Activated CD4-positive, alpha-beta T cell treated with anti-CD3 and anti-CD28 coated beads for 24 hours (primary cell): ENCODE results near the gene SSNA1.

Experiments
- DNase-seq, 2 donors: peaks; one replicate each; pipeline ENCODE4 v3.0.0-alpha.2; 2020; ENCODE audit warnings: low read depth in 2 of 2

SSNA1 gene

GRCh38 chr9:137199411-137200121 is 11.1 kb downstream of the SSNA1 start:
- DNase-seq, result no peak

DNA sequence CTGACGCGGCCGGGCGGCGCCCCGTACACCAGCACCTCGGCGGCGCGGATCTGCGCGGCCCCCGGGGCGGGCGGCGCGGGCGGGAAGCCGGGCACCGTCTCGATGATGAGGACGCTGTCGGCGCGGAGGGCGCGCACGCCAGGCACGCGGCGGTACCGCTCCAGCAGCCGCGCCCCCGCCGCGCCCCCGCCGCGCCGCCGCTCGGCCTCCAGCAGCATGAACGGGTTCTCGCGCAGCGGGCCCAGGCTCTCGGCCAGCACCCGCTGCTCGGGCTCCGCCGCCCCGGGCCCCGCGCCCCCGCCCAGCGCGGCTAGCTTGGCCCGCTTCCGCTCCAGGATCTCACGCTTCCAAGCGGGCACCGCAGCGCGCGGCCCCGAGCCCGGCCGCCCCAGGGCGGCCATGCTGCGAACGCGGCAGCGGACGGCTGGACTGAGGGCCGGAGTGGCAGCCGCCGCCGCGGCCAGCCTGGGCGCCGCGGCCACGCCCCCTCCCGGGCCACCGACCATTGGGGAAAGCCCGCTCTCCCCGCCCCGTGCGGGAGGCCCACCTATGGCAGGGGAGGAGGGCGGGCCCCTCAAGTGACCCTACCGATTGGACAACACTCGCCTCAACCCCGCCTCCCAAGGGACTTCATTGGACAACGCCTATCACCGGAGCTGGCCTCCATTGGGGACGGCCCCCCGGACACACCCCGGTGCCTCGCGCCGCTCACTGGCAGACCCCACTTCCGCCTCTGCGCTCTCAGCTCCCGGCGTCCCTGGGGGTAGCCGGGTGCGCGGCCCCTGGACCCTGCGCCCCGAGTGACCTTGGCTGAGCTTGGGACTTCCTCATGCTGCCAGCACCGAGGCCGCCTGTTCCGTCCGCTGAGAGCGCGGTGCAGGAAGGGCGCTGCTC is 12.1 kb downstream of the SSNA1 start, which contains the start of gene TPRN:
TPRN (minus strand) TSS at position 431 of the 894 bp plus-strand sequence; CDS start at position 401, 30 bp downstream.
- DNase-seq, result peak; percentile 96 to 98

DNA sequence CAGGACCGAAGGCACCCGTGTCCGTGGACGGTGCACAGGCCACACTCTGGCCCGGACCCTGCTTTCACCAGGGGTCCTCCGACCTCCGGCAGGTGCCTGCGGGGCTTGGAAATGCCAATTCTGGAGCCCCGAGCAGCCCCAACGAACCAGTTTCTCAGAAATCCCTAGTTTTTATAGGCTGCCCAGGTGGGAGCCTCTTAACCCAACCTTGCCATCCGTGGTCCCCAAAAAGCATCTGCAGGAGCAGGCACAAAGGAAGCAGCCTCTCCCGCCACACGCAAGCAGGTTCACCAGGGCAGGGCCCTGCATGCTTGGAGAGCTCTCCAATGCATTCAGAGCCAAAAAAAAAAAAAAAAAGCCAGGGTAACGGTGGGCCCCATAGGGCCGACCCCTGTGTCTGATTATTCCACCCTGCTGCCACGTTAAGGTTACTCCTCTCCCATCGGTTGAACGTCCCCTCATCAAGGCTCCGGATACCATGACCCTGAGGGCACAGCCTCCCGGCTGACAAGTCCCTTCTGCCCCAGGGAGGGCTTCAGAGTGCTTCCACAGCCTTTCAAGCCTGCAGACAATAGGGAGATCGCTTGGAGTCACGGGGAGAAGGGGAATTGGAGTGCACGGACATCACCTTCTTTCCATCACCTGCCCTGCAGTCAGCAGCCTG is 12.9 kb downstream of the SSNA1 start:
- no peak for DNase-seq

GRCh38 chr9:137202966-137203365 is 14.5 kb downstream of the SSNA1 start:
- DNase-seq, result no peak

DNA sequence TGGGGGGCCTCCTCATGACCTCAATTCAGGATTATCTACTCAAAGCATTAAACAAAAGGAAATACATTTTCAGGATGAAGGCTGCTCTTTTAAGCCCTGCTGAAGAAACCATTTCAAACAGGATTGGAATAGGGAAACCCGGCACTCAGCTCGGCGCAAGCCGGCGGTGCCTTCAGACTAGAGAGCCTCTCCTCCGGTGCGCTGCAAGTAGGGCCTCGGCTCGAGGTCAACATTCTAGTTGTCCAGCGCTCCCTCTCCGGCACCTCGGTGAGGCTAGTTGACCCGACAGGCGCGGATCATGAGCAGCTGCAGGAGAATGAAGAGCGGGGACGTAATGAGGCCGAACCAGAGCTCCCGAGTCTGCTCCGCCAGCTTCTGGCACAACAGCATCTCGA is 16.3 kb downstream of the SSNA1 start:
- no peak for DNase-seq

- peak; percentile 84 to 93 for DNase-seq
These were observed 16.9 kb downstream of the SSNA1 start, which contains the start of the genes NDOR1 and TMEM203 for GRCh38 chr9:137205126-137206069. NDOR1 (plus strand) TSS chr9:137205700; CDS start chr9:137205778, 78 bp downstream. TMEM203 (minus strand) TSS chr9:137205648; CDS start chr9:137205414, 234 bp downstream.

DNA sequence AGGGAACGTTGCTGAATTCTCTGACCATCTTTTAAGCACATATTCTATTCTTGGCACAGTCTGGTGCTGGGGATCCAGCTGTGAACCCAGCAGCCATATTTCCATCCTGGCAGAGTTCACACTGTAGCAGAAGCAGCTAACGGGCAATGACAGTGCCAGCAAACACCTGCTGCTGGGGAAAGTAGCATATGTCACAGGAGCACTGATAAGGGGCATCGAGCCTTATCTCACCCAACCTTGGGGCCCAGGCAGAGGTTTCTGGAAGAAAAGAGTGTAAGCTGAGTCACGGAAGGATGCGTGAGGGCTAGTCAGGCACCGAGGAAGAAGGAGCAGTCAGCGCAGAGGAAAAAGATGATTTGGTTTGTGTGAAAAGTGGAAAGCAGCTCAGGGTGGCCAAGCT is 18.1 kb downstream of the SSNA1 start:
- DNase-seq, result no peak

DNA sequence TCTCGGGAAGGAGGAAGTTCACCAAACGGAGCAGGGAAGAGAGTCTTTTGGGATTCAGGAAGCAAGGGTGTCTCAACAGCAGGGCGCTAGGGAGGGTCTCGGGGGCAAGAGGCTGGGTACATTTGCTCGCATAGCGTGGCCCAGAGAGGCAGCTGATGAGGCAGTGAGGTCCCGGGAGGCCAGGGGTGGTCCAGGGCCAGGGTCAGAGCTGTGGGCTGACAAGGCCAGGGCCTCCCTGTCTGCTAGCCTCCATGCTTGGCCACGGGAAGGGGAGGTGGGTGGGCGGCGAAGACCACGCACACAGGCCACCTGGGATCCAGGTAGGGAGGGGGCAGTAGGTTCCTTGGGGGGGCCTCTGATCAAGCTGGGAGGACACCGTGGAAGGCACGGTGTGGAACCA is 23.1 kb downstream of the SSNA1 start:
- no peak for DNase-seq

DNA sequence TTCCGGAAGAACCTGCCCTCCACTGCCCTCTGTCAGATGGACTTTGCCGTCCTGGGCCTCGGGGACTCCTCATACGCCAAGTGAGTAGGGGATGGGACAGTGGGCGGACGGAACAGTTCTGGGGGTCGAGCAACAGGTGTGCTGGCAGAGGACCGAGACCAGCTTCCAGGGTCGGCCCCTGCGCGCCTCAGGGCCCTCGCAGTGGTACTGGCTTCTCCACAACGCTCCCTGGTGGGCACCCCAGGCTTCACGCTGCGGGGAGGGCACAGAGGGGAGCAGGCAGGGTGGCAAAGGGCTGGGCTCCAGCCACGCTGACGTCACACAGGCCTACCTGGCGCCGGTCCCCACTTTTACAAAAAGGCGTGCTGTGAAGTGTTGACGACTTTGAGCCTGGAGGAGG is 24.0 kb downstream of the SSNA1 start:
- DNase-seq, result no peak

DNA sequence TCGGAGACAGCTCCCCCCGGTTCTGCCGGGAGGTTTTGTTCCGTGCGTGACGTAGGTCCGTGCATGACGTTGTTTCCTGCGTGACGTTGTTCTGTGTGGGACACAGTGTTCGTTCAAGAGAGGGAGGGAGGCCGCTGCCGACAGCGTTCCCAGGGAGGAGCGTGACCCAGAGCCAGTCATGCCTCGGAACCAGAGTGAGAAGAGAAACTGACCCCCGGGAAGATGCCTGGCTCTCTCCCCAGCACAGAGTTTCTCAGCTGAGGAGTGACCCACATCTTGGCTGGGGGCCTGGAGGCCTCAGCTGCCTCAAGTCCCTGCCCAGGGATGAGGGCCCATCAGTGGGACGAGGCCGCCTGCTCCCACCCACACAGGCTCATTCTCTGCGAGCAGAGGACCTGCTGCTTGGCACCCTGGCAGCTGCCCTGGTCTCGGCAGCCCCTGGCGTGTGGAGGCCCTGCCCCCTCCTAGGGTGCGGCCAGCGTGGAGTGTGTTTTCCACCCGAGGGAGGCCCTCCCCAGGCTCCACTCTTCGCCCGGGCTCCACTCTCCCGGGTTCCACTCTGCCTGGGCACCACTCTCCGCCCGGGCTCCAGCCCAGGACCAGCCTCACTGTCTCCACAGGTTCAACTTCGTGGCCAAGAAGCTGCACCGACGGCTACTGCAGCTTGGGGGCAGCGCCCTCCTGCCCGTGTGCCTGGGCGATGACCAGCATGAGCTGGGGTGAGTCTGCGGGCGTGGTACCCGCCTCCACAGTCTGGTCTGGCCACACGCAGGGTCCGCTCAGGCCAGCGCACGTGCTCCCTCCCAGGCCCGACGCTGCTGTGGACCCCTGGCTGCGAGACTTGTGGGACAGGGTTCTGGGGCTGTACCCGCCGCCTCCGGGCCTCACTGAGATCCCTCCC is 24.9 kb downstream of the SSNA1 start:
- DNase-seq, result no peak

DNA sequence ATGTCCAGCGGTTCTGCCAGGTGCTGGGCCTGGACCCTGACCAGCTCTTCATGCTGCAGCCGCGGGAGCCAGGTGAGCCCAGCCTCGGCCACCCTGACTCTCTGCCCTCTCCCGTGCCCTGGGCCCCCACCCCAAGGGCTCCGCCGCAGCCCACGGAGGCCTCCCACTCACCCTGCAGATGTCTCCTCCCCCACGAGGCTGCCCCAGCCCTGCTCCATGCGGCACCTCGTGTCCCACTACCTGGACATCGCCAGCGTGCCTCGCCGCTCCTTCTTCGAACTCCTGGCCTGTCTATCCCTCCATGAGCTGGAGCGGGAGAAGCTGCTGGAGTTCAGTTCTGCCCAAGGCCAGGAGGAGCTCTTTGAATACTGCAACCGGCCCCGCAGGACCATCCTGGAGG is 26.1 kb downstream of the SSNA1 start:
- no peak for DNase-seq

- DNase-seq, result no peak
These were observed 26.9 kb downstream of the SSNA1 start for GRCh38 chr9:137215196-137215986.

- DNase-seq, result no peak
These were observed 27.9 kb downstream of the SSNA1 start for GRCh38 chr9:137216188-137216965.

DNA sequence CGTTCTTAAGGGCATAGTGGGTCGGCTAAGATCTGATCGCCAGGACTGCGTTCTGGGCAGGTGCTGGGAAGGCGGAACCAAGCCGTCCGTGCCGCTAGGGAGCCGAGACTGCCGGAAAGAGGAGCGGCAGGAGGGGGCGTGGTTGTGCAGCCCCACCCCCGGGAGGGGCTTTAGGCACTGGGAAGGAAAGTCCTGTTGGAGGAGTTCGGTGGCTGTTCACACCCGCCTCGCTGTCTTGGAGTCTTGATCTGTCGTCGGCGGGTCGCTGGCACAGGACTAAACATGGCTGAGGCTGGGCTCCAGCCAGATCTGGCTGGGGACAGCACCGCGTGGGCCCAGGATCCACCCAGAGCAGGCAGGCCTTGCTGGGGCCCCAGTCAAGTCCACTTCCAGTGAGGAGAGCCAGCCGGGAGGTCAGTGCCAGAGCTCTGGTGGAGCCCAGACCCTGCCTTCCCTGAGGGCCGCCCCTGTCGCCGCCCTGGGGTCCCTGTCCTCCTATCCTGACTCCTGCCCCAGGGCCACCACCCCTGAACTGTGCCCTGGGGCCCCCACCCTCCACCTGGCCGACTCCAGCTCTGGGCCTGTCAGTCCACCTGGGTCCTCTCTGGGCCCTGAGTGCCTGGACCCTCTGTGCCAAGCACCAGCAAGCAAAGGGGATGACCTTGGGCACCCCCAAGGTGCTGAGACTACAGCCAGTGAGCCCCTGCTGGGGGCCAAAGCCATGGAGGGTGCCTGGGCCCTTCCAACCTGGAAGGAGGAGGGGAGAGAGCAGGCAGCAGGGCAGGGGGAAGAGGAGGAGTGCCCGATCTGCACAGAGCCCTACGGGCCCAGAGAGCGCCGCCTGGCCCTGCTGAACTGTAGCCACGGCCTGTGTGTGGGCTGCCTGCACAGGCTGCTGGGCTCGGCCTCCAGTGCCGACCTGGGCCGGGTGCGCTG is 29.1 kb downstream of the SSNA1 start:
- DNase-seq, result no peak

GRCh38 chr9:137218212-137218753 is 29.8 kb downstream of the SSNA1 start:
- no peak for DNase-seq

- DNase-seq, result no peak
These were observed 30.3 kb downstream of the SSNA1 start for GRCh38 chr9:137218754-137219271.
